GM21528 (cell line): ENCODE data around the gene IGLL1.
"Not testable (repeated sequence)": the region's sequence is repeated elsewhere in the genome, so short reads cannot be mapped to it uniquely, and the experiment has no call there.

ENCODE experiments used
- ATAC-seq: cut with Tn5 transposase; IDR thresholded peaks from one replicate; pipeline ENCODE4 v1.9.1; 2021; ENCODE audit warnings: mild to moderate bottlenecking, moderate library complexity; ENCODE audit not compliant: unreplicated experiment, low FRiP score

Gene IGLL1

GRCh38 chr22:23579870-23580575, at the start of gene IGLL1:
Gene IGLL1, minus strand, starts transcription at chr22:23580290. Its CDS starts 100 bp downstream, at chr22:23580190.
- ATAC-seq = no peak

- not testable (repeated sequence) for ATAC-seq
Measured at GRCh38 chr22:23628056-23628743, 48.1 kb upstream of the IGLL1 start.

GRCh38 chr22:23627401-23628055, 47.4 kb upstream of the IGLL1 start:
- not testable (repeated sequence) for ATAC-seq

- no peak for ATAC-seq
Measured at GRCh38 chr22:23626286-23626975, 46.3 kb upstream of the IGLL1 start.

- no peak for ATAC-seq
Measured at GRCh38 chr22:23622634-23623033, 42.5 kb upstream of the IGLL1 start.

GRCh38 chr22:23621916-23622315, 41.8 kb upstream of the IGLL1 start:
- ATAC-seq = not testable (repeated sequence)

- no peak for ATAC-seq
Measured at GRCh38 chr22:23621082-23621780, 41.1 kb upstream of the IGLL1 start.

GRCh38 chr22:23613193-23613972, 33.3 kb upstream of the IGLL1 start:
- no peak for ATAC-seq

GRCh38 chr22:23609983-23610781, 30.1 kb upstream of the IGLL1 start:
- ATAC-seq = no peak

- ATAC-seq = no peak
Measured at GRCh38 chr22:23608583-23608982, 28.5 kb upstream of the IGLL1 start.

- ATAC-seq = no peak
Measured at GRCh38 chr22:23606204-23607131, 26.4 kb upstream of the IGLL1 start.

- ATAC-seq = no peak
Measured at GRCh38 chr22:23604939-23605712, 25.0 kb upstream of the IGLL1 start.

- no peak for ATAC-seq
Measured at GRCh38 chr22:23603266-23603665, 23.2 kb upstream of the IGLL1 start.

- ATAC-seq = no peak
Measured at GRCh38 chr22:23598805-23599518, 18.9 kb upstream of the IGLL1 start.

GRCh38 chr22:23597576-23598268, 17.6 kb upstream of the IGLL1 start:
- ATAC-seq = not testable (repeated sequence)

GRCh38 chr22:23595904-23596303, 15.8 kb upstream of the IGLL1 start:
- not testable (repeated sequence) for ATAC-seq
